Stimulated activated CD8-positive, alpha-beta memory T cell treated with anti-CD3 and anti-CD28 coated beads, Interleukin-7, amount 100 ng/mL, for 48 hours (primary cell): Measurements from ENCODE around the gene UMODL1.
"Not testable (repeated sequence)": the region's sequence is repeated elsewhere in the genome, so short reads cannot be mapped to it uniquely, and the experiment has no call there.

ENCODE experiments used
- DNase-seq, 2 donors: peaks; one replicate each; pipeline ENCODE4 v3.0.0-alpha.2; 2020; ENCODE audit warnings: low read depth in 1 of 2; ENCODE audit errors: extremely low read depth in 1 of 2

The UMODL1 gene

DNA sequence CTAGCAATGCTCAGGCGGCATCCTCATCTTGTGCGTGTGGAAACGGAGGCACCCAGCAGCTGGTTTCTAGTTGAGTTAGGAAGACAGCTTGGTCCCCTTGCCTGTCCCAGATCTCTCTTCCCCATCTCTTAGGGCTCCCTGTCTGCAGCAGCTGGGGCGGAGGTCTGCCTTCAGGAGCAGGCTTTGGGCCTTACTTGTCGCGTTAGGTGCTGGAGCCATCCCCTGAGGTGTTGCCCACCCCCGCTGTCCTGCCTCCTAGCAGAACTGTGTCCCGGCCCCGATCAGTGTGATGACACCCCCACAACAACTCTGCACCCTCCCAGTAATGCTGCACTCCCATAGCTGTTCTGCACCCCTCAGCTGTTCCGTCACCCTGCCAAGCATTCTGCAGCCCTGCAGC, 40.7 kb downstream of the UMODL1 start:
- DNase-seq: no peak

DNA sequence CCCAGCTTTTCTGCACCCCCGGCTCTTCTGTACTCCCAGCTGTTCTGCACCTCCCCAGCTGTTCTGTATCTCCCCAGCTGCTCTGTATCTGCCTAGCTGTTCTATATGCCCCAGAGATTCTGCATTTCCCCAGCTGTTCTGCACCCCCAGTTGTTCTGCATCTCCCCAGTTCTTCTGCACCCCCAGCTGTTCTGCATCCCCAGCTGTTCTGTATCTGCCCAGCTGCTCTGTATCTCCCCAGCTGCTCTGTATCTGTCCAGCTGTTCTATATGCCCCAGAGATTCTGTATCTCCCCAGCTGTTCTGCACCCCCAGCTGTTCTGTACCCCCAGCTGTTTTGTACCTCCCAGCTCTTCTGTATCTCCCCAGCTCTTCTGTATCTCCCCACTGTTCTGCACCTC, 41.1 kb downstream of the UMODL1 start:
- no peak for DNase-seq

DNA sequence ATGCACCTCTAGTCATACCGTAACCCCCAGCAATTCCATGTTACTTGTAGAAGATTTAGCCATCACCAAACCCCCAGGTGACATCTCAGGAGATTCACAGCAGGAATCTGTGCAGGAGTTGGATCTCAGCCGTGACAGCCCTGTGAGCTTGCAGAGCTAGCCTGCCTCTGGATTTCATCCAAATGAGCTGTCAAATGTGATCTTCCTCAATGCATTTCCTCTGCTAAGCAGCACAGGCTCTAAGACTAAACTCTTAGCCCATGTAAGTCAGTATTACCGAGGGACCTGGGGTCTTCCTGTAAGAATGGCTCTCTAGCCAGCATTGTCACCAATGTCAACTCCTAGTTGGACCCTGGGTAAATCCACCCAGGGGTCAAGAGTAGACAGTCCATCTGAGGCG, 41.7 kb downstream of the UMODL1 start:
- no peak for DNase-seq

DNA sequence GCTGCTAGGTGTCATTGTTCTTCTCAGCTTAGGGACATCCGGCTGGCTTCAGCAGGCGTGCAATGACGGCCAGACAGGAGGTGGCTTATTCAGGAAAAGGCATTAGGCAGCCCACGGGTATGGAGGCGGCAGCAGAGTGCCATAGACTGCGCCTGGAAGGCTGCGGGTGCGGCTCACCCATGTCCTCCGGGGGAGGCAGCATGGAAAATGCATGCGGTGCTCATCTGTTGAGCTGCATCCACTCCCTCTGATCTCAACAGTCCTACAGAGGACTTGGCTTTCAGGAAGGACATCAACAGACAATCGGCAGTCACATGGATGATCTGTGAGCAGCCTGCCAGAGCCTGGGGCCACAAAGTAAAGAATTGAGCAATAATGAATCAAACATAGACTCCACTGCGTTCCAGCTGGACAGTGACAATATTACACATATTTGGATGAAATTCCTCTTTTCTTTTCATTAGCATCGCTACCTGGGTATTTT, 42.9 kb downstream of the UMODL1 start:
- DNase-seq: no peak

DNA sequence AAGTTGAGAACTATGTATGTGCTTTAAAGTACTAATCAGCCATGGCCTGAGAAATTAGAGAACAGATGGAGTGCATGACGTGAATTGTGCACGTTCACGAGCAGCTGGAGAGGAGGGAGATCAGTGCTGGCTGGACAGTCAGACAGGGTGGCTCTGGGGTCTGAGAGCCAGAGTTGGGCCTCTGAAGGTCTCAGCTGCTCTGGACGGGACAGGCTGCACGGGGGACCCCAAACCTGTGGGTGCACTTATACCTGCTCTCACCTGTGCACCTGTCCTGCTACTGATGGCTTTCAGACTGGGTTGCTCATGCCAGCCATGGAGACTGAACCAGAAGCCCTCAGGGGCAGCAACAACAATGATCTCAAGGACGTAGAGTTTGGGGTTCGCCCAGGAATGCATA, 43.5 kb downstream of the UMODL1 start:
- DNase-seq: no peak

DNA sequence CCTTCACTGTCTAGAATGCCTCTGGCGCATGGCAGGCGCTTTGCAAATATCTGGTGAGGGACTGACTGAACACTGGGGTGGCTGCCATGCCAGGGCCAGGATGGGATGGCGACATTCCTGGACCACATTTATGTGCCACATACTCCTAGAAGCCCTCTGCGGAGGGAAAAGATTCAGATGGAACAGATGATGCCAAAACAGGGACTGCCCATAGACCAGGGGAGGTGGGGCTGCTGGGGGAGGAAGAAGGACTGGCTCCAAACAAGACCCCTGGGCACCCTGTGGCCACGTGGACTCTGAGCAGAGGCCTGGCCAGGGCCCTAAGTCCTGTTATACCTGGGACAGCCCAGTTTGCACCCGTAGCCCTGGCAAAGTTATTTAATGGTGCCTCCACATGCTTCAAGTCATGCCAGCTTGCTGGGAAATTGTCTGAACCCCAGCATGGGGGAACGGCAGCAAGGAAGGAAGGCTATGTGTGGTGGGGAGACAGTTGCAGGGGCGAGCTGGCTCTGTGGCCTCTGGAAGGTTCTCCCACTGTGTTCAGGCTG, 44.1 kb downstream of the UMODL1 start:
- no peak for DNase-seq

DNA sequence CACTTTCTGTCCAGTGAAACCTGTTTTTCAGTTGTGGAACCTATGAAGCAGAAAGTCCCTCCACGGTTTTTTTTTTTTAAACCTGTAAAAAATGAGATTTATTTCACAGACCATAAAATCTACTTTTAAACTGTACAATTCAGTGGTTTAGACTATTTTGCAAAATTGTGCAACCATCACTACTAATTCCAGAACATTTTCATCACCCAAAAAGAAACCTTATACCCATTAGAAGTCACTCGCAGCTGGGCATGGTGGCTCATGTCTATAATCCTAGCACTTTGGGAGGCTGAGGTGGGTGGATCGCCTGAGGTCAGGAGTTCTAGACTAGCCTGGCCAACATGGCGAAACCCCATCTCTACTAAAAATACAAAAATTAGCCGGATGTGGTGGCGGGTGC, 45.4 kb downstream of the UMODL1 start:
- not testable (repeated sequence) for DNase-seq

DNA sequence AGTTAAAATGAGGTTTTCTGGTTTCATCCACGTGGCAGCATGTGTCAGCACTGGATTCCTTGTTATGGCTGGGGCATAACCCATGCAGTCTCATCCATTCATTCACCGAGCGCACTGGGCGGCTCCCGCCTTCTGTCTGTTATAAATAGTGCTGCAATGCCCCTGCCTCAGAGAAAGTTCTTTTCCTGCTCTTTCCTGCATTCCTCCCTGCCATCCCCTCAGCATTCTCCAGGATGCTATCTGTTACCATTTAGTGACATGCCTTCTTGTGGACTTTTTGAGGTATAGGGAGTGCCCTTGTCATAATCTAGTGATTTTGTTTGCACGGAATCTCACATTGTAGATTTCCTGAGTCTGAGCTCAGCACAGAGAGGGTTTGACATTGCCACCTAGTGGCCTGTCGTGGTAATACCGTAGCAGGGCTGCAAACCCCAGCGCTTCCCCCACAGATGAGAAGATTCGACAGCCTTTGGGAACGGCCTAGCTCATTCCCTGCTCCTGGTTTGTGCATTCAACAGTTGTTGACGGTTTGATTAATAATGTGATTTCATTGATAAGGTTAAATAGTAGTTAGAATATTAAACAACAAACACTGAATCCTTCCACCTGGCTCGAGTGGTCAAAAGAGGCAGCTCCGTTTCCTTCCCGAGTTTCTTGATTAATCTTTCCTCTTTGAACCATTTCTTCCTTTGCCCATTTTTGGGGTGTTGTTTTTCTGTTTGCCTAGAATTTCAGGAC, 46.3 kb downstream of the UMODL1 start:
- DNase-seq: peak; percentile 19 to 44

DNA sequence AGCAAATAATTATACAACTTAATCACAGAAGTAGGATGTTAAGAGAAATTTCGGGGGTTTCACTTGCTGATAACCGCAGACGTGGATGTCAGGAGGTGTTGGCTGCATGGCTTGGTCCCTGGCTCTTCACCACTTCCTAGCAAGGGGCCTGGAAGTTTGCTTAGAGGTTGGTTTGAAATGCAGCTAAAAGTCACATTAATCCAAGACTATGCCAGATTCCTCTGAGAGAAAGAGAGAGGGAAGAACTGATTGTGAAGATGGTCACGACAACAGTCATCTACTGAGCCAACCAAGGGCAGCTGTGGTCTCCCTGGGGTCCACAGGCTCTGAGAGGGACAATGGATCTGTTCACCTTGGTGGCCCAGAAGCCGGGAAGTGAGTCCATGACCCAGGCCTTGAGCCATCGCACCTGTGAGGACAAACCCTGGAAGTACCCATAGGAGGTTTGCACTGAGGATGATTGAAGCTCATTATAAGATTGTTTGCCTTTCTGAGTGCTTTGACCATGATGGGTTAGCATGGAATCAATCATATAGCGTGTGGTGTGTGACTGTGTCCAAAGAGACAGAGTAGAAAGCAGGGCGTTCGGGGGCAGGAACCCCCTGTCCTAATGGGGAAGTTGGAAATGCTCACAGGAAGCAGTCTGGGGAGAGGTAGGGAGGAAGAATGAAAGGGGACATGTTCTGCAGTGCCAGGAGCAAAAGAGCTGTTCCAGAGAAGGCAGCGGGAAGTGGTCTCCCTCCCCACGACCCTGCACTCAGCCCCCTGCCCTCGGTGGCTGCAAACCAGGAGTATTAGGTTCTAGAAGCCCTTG, 47.1 kb downstream of the UMODL1 start:
- no peak for DNase-seq

DNA sequence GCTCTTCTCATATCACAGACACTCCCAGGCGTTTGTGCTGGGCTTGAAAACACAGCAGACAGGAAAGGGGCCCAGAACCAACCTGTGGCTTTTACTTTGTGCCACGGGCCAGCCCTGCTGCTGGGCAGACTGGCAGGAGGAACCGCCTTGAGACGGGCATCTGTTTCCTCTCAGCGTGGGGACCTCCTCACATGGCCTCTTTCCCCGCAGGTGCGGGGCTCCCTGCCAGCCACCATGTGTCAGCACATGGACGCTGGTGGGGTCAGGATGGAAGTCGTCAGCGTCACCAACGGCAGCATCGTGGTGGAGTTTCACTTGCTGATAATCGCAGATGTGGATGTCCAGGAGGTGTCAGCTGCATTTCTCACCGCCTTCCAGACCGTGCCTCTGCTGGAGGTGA, 47.8 kb downstream of the UMODL1 start:
- DNase-seq: no peak

DNA sequence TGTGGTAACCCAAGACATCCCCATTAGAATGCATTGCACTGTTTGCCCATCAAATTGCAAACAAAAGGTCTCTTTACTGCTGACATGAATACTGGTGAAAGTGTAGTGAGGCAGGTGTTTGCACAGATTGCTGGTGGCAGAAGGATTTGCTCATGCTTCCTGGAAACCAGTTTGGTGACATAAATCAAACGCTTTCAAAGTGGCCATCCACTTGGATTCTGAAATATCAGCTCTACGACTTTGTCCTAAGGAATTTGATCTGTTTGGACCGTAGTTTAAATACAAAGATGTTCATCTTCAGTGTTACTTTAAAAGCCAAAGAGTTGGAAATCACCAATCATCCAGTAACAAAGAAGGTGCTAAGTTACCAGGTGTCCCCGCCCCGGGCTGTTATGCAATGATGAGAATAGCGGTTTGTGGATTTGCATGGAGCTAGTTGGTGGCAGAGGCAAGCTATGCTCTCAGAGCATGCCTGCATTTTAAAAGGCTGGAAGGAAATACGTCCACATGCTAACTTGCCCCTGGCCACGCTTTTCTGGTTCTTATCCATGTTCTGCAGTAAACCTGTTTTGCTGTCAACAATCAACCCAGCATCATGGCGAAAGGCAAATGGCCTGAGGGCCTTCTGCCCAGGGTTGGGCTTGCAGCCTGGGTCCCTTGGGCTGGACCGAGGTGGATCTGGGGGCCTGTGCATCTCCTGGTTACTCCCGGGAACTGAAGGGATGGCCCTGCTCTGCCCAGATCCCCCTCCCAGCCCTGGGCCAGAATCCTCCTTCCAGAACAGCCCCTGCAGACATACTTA, 49.2 kb downstream of the UMODL1 start:
- no peak for DNase-seq

DNA sequence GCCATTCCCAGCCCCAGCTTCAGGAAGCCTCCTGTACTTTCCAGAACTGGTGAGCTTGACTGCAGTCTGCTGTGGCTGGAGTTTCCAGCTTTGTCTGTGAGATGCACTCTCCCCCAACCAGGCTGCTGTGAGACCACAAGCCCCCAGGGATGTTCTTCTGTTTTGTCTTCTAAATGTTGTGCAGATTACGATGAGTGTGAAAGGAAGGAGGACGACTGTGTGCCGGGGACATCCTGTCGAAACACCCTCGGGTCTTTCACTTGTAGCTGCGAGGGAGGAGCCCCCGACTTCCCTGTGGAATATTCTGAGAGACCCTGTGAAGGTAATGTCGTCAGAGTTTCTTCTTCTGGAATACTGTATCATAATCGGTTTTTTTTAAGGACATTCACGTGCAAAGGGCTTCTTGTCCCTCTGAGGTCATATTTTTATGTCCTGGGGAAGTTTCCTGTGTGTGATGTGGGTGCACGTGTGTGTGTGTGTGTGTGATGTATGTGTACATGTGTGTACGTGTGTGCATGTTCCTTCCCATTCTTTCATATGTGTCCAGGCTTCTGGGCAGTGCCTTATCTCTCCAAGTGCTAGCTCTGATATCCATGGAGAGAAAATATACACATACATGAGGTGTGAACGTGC, 49.9 kb downstream of the UMODL1 start:
- DNase-seq: no peak

DNA sequence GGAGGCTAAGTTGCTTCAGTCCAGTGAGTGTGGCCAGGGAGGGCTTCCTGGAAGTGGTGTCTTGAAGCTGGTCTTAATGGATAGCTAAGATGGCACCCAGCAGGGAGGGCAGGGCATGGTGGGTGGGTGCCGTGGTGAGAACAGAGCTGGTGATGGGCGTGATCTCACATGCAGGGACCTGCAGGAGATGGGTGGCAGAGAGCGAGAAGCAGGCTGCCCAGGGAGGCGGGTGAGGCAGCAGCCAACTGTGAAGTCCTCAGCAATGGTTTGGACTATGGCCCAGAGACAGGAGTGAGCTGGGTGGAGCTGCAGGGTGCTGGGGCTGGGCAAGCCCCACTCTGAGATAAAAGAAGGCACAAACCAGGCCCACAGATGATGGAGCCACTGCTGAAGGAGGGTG, 50.7 kb downstream of the UMODL1 start:
- DNase-seq: no peak

DNA sequence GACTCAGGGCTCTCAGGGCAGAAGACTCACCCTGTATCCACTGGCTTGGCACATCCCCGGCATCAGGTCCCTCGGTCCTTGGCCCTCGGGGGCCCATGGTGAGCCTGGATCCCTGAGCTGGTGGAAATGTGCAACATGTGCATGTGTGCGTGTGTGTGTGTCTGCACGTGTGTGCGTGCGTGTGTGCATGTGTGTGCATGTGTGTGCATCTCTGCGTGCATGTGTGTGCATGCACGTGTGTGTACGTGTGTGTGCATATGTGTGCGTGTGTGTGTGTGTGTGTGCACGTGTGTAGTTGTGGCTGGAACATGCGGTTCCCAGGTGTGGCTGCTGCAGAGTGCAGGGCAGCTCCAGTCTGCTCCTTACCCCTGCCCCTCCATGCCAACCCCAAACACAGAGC, 51.3 kb downstream of the UMODL1 start:
- DNase-seq: no peak

DNA sequence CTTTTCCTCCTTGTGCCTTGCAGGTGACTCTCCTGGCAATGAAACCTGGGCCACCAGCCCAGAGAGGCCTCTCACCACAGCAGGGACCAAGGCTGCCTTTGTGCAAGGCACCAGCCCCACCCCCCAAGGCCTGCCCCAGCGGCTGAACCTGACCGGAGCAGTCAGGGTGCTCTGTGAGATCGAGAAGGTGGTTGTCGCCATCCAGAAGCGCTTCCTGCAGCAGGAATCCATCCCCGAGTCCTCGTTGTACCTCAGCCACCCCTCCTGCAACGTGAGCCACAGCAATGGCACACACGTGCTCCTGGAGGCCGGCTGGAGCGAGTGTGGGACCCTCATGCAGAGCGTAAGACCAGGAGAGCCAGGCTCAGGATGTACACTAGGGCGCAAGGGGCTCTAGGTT, 51.7 kb downstream of the UMODL1 start:
- DNase-seq: no peak

DNA sequence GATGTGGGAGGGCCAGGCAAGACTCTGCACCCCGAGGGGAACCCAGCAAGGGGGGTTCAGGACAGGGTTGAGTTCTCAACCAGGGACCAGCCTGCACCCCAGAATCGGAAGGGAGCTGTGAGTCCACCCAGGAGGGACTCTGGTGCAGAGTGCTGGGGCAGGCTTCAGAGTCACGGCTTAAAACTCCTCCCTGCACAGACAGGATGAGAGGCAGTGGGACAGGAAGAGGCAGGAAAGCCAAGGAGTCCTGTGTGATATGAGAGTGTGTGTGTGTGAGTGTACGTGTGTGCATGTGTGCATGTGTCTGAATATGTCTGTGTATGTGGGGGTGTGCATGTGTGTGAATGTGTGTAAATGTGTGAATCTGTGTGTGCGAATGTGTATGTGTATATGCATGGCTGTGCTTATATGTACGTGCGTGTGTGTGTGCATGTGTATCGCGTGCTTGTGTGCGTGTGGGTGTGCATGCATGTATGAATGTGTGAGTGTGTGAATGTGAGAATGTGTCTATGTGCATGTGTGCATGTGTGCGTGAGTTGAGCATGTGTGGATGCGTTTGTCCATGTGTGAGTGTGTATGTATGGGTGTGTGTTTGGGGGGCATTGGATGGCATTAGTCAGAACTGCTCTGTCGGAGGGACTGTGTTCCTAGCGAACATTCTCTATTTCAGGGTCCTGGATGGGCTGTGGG, 52.2 kb downstream of the UMODL1 start:
- no peak for DNase-seq

DNA sequence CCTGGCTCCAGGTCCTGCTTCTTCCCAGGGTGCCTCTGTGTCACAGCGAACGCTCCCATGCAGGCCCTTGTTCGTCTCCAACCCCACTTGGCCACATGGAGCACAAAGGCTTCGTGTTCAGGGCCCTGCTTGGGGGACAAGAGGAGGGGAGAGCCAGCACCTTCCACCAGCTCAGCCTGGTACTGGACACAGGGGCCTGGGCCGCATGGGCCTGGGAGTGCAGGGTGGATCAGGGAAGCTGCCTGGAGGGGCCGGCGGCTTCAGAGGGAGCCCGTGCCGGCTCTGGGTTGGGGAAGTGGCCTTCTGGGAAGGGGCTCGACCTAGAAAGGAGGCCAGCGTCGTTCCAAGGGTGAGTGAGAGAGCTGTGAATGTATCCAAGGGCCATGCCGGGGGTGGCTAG, 53.0 kb downstream of the UMODL1 start:
- DNase-seq: no peak

DNA sequence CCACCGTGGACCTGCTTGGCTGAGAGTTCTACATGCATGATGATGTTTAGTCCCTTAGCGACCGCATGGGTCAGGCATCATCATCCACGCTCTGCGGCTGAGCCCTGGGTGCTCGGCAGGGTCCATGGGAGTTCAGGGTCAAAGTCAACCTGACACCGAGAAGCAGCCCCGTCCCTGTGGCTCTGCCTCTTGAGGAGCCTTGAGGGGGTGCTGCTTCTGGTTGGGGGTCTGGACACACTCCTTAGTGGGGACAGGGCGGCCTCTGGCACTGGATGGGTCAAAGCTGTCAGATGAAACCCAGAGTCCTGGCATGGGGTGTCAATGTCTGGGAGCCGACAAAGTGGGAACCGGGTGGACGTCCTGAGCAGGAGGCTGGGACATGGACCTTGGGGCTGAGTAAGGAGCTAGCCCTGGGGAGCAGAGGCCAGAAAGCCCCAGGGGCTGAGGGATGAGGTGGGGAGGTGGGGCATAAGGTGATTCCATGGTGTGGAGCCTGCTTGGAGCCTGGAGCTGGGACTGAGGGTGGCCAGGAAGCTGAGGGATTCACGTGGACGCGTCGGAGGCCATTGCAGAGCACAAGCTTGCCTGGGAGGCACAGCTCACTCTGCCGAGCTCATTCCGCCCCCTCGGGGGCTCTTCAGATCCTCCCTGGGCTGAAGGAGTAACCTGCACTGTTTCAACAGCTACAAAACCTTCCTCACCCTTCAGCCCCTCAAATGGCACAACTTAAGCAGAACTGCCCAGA, 53.9 kb downstream of the UMODL1 start:
- no peak for DNase-seq
